Measurements from ENCODE around the gene LEFTY1.

GRCh38 chr1:225840713-225841112, 48.2 kb downstream of the LEFTY1 start:
- TF ChIP-seq EP300 (IDR thresholded peaks at IDR 0.05; ENCODE audit: borderline replicate concordance) = no peak
- TF ChIP-seq REST (IDR thresholded peaks at IDR 0.05; ENCODE audit: low read depth) = no peak
- no peak for TF ChIP-seq CEBPB (IDR thresholded peaks at IDR 0.05)
- no peak for TF ChIP-seq TAF1 (IDR thresholded peaks at IDR 0.05; ENCODE audit: low read depth)
- no peak for TF ChIP-seq YY1 (IDR thresholded peaks at IDR 0.05; ENCODE audit: low read depth)

Measured in Ishikawa (cell line).